Pancreas (tissue), 10 donors: ENCODE measurements around the gene ZNF784. TPM values are rescaled to one million over a fixed set of nuclear protein-coding genes. Genes with fewer than 3 reads are reported as not detected.

Source experiments
- ATAC-seq, 4 donors: fragments of 200-7000 bp; cut with Tn5 transposase; one replicate each; pipeline versions ENCODE4 v1.8.0 to v1.9.1; 2020; ENCODE audit warnings: mild to moderate bottlenecking in 4 of 4, moderate library complexity in 4 of 4
- DNase-seq, 6 donors: peaks; one replicate each; pipeline ENCODE4 v3.0.0-alpha.2; 2020
- FAIRE-seq: peaks from 2 replicates; lab custom pipeline; 2012; peaks lifted over from hg19 to GRCh38; lab: Jason Lieb, UNC
- H3K27ac ChIP-seq, 4 donors: fragments of 200-600 bp; sonication (generic); 1 replicate in 3 of 4; 2 replicates in 1 of 4; pipeline versions ENCODE4 v1.5.0 to v1.8.0; 2020
- H3K27me3 ChIP-seq, 4 donors: fragments of 200-600 bp; one replicate each; pipeline ENCODE4 v1.8.0; 2021
- H3K36me3 ChIP-seq, 3 donors: fragments of 200-600 bp; sonication (generic) in 1 of 3; one replicate each; pipeline versions ENCODE4 v1.5.0 to v1.8.0; 2020 to 2021
- H3K4me1 ChIP-seq, 3 donors: fragments of 200-600 bp; one replicate each; pipeline ENCODE4 v1.8.0; 2021
- H3K4me3 ChIP-seq, 4 donors: fragments of 200-600 bp; sonication (generic) in 2 of 4; one replicate each; pipeline versions ENCODE4 v1.5.0 to v1.8.0; 2020 to 2021
- H3K9me3 ChIP-seq, 4 donors: fragments of 200-600 bp; one replicate each; pipeline ENCODE4 v1.8.0; 2021
- CTCF ChIP-seq, 4 donors: fragments of 200-600 bp; sonication (generic) in 3 of 4; IDR thresholded peaks; one replicate each; pipeline versions ENCODE4 v1.5.0 to v1.8.0; 2021; ENCODE audit warnings: antibody characterized with exemption in 4 of 4
- WGBS, 2 donors: extraction: QIAGEN DNeasy Blood & Tissue Kit; methylation state at CpG; one replicate each; pipeline ENCODE4 v1.1.7; 2013; 5-methylcytosine and 5-hydroxymethylcytosine counted together
- intact Hi-C, 3 donors: fragments of 100-400 bp; cut with DNase I; formaldehyde crosslinking; loops; one replicate each; pipeline versions ENCODE4 v1.11.1 to v1.14.2; 2022
- polyA plus RNA-seq, 2 donors: library from polyadenylated mRNA; stranded (reverse); fragments of 200-250 nt; gene quantifications; one replicate each; pipeline ENCODE4 v1.2.3, GENCODE V29; 2013
- total RNA-seq, 6 donors: library from RNA; stranded (reverse); fragmentation: NEBNext Ultra II Directional in 4 of 6; extraction: Animal tissue kit (Norgen Biotek cat#: 25700) in 4 of 6; gene quantifications; one replicate each; pipeline versions ENCODE4 v1.2.1 to v1.2.4, GENCODE V29; 2021 to 2023
- donor health status: healthy with polysubstance abuse.
- donor health status: DM: no; HTN: no; CAD: no; lungs with moderate emphysema.
- donor health status: DM: no; HTN: no; CAD: no.
- donor health status: control.
- donor health status: control.
- donor health status: Bipolar disorder and iron deficiency.
- donor health status: DM: yes; HTN: yes; CAD: no.
- donor health status: DM: no; HTN: no; CAD: no.
- donor health status: DM: no; HTN: no; CAD: no.
- donor health status: DM: yes; HTN: yes; CAD: no.

ZNF784 gene
- total and polyA plus RNA-seq, 8 donors, result 3.7 to 12.9 (median 5.1) TPM

GRCh38 chr19:55599468-55599841, 24.9 kb downstream of the ZNF784 start, which contains the start of gene FIZ1:
Gene FIZ1, minus strand, starts transcription at chr19:55599517. Its CDS starts 1,652 bp downstream, at chr19:55597865.
- Histone ChIP-seq H3K4me1 (peaks cover 0 to 10% (median 0%) of the 10 kb centered on the region in 3 donors), H3K9me3 (no peaks in the 10 kb centered on the region), H3K36me3 (peaks cover 0 to 15% (median 3%) of the 10 kb centered on the region in 3 donors), H3K27me3 (no peaks in the 10 kb centered on the region), H3K4me3 (peak within 1 kb of the TSS; percentile 62 to 86 (median 78)), H3K27ac (peak within 1 kb of the TSS; percentile 83 to 98 (median 97))
- 0% methylated on average over 21 to 23 of the region's 23 CpGs for WGBS, 2 donors
- peak; percentile 87 for FAIRE-seq
- intact Hi-C loops, result no loop called here
- ATAC-seq, result peak; percentile 85 to 94 (median 87)
- no peak for TF ChIP-seq CTCF (IDR thresholded peaks at IDR 0.05)
- peak; percentile 94 to 99 (median 98) for DNase-seq

DNA sequence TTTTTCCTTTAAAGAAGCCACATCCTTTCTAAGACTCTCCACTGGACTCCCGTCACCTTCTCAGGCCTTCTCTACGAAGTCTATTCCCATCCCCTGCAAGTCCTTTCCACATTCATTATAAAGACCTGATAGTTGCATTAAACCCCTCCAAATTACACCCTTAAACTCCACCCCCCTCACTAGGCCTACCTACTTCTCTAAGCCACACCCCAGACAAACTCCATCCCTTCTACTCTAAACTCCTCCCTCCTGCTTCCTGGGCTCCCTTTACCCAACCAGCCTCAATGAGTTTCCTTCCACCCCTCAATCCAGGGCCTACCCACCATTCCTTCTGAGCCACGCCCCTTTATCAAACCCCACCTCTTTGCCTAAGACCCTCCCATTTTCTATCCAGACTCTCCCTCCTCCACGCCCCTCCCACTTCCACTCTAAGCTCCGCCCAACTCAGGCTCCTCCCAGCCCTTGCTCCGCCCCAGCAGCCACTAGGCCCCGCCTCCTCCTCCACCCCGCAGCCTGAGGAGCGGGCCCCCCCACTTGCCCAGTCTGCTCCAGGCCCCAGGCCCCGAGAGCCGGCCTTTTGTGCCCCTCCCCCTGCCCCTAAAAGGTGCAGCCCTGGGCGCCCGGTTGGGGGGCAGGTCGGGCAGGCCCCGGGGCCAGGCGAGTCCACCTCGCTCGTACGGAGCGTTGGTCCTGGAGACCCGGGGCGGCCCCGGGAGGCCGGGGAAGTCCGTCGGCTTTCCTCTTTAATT, 25.5 kb downstream of the ZNF784 start:
- Histone ChIP-seq H3K27me3 (no peaks in the 10 kb centered on the region), H3K4me1 (peaks cover 0 to 5% (median 0%) of the 10 kb centered on the region in 3 donors), H3K9me3 (no peaks in the 10 kb centered on the region), H3K27ac (peak overlapping the region; percentile 83 to 98 (median 97)), H3K36me3 (peaks cover 0 to 15% (median 3%) of the 10 kb centered on the region in 3 donors), H3K4me3 (peak overlapping the region; percentile 62 to 86 (median 78))
- 7% methylated on average over 25 to 26 of the region's 26 CpGs for WGBS, 2 donors
- FAIRE-seq (peak; percentile 84), DNase-seq (peak; percentile 81 to 97 (median 92)), ATAC-seq (peak; percentile 64 to 86 (median 79))
- intact Hi-C loops, result no loop called here
- TF ChIP-seq CTCF (IDR thresholded peaks at IDR 0.05), result no peak

- Histone ChIP-seq H3K4me3 (no peak overlapping the region), H3K36me3 (peaks cover 0 to 18% (median 3%) of the 10 kb centered on the region in 3 donors), H3K4me1 (peaks cover 0 to 5% (median 0%) of the 10 kb centered on the region in 3 donors), H3K27me3 (no peaks in the 10 kb centered on the region), H3K9me3 (no peaks in the 10 kb centered on the region), H3K27ac (no peak overlapping the region)
- no peak for TF ChIP-seq CTCF (IDR thresholded peaks at IDR 0.05)
- WGBS, 2 donors, result 85 to 89% methylated on average over 9 of the region's 9 CpGs
- no peak for ATAC-seq
- DNase-seq, result no peak
- intact Hi-C loops, result no loop called here
- no peak for FAIRE-seq
Observed at GRCh38 chr19:55598034-55598433, 26.3 kb downstream of the ZNF784 start.

DNA sequence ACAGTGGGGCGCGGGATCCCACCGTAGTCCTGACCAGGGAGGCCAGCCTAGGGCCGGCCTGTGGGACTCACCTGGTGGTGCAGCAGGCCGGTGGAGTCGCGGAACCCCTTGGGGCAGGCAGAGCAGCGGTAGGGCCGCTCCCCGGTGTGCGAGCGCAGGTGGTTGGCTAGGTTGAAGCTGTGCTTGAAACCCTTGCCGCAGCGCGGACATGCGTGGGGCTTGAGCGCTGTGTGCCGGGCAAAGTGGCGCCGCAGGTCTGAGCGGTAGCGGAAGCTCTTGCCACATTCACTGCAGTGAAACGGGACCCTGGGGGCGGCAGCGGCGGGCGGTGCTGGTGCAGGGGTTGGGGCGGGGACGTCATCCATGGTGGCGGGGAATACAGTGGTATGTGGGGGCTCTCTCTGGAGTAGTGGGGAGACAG, 26.9 kb downstream of the ZNF784 start:
- 96 to 97% methylated on average over 27 to 30 of the region's 30 CpGs for WGBS, 2 donors
- no peak for FAIRE-seq
- H3K4me3 ChIP-seq, result no peak overlapping the region
- no peak overlapping the region for H3K27ac ChIP-seq
- H3K4me1 ChIP-seq, result peaks cover 0 to 5% (median 0%) of the 10 kb centered on the region in 3 donors
- DNase-seq, result peak in 3 of 6 donors; percentile 55 to 82 (median 65)
- no peaks in the 10 kb centered on the region for H3K9me3 ChIP-seq
- peaks cover 0 to 19% (median 3%) of the 10 kb centered on the region in 3 donors for H3K36me3 ChIP-seq
- H3K27me3 ChIP-seq, result no peaks in the 10 kb centered on the region
- no peak for ATAC-seq
- TF ChIP-seq CTCF (IDR thresholded peaks at IDR 0.05), result no peak
- intact Hi-C loops, result no loop called here

DNA sequence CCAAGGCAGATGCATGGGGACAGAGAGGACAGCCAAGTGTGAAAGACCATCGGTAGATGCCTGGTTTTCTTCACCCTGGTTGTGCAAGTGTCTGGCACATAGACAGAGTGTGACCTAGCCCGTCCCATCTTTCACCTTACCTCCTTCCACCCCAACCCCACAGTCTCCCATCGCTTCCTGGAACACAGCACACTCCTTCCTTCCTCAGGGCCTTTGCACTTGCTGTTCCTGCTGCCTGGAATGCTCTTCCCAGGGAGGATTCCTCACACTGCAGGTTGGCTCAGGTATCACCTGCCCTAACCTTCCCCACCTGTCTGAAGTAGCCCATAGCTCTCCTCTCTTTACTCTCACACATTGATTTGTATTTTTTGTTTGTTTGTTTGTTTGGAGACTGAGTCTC, 28.1 kb downstream of the ZNF784 start:
- no peak overlapping the region for H3K27ac ChIP-seq
- DNase-seq (no peak), FAIRE-seq (no peak), ATAC-seq (no peak)
- H3K27me3 ChIP-seq, result no peaks in the 10 kb centered on the region
- H3K36me3 ChIP-seq, result peaks cover 0 to 19% (median 3%) of the 10 kb centered on the region in 3 donors
- peaks cover 0 to 5% (median 0%) of the 10 kb centered on the region in 3 donors for H3K4me1 ChIP-seq
- intact Hi-C loops, result no loop called here
- no peak for TF ChIP-seq CTCF (IDR thresholded peaks at IDR 0.05)
- WGBS, 2 donors, result 95% methylated on average over 3 of the region's 3 CpGs
- H3K4me3 ChIP-seq, result no peak overlapping the region
- H3K9me3 ChIP-seq, result no peaks in the 10 kb centered on the region
